HFFc6 (cell line): ENCODE data around the gene ZNF582. TPM values are rescaled to one million over a fixed set of nuclear protein-coding genes. Genes with fewer than 3 reads are reported as not detected.

Source experiments
- DNase-seq: peaks from one replicate; pipeline ENCODE4 v3.0.0-alpha.2; 2018
- H3K27ac Mint-ChIP-seq: 2 replicates; pipeline ENCODE4 v1.8.0; 2020; ENCODE audit warnings: mild to moderate bottlenecking, mixed read lengths
- H3K27me3 Mint-ChIP-seq: 2 replicates; pipeline ENCODE4 v1.8.0; 2021; ENCODE audit warnings: mild to moderate bottlenecking, moderate library complexity, mixed read lengths; ENCODE audit not compliant: insufficient read depth
- H3K36me3 Mint-ChIP-seq: 2 replicates; pipeline ENCODE4 v1.8.0; 2021; ENCODE audit warnings: low read depth, mixed read lengths
- H3K4me1 Mint-ChIP-seq: 2 replicates; pipeline ENCODE4 v1.8.0; 2020; ENCODE audit warnings: low read depth, mixed read lengths
- H3K4me3 Mint-ChIP-seq: 2 replicates; pipeline ENCODE4 v1.8.0; 2020; ENCODE audit warnings: mild to moderate bottlenecking, moderate library complexity, mixed read lengths
- H3K9me3 Mint-ChIP-seq: 2 replicates; pipeline ENCODE4 v1.8.0; 2020; ENCODE audit warnings: mild to moderate bottlenecking, mixed read lengths
- CTCF ChIP-seq: fragments of 200-600 bp; sonication (generic); IDR thresholded peaks from 2 replicates; pipeline ENCODE4 v1.5.0; 2021; ENCODE audit warnings: antibody characterized with exemption, mild to moderate bottlenecking
- long read RNA-seq: library from polyadenylated mRNA; unstranded; transcript quantifications from one replicate; pipeline ENCODE4 v2.0.0, GENCODE V29; 2019
- total RNA-seq, 6 experiments: library from RNA; stranded (reverse); fragmentation: NEBNext Ultra II Directional; extraction: Animal tissue kit (Norgen Biotek cat#: 25700); gene quantifications; 2 replicates in 1 of 6; 3 replicates in 5 of 6; pipeline ENCODE4 v1.2.3, GENCODE V29; 2021

ZNF582 gene
- 1 to 10 TPM in 3 of 6 experiments, under 1 TPM in 3; 0.37 to 1.2 (median 0.81) TPM for total RNA-seq
- long read RNA-seq, partial matches to known transcripts = 0 of 2 reads
- long read RNA-seq, other reads (novel, unspliced or antisense) = 2 of 2 reads

GRCh38 chr19:56393119-56394012 lies at the start of gene ZNF582:
ZNF582 (minus strand) TSS chr19:56393534; CDS start chr19:56391752, 1,782 bp downstream.
- DNase-seq = peak; percentile 63
- Mint-ChIP-seq H3K27ac (peak within 1 kb of the TSS; percentile 86), H3K36me3 (peaks cover 31% of the 10 kb centered on the region), H3K9me3 (peaks cover 58% of the 10 kb centered on the region), H3K4me1 (peaks cover 5% of the 10 kb centered on the region), H3K27me3 (peaks cover 4% of the 10 kb centered on the region; the same call in 1 of the 2 replicates), H3K4me3 (peak within 1 kb of the TSS; percentile 91)
- TF ChIP-seq CTCF = peak; percentile 63; the same call in 1 of the 2 replicates

- no peak for TF ChIP-seq CTCF
- Mint-ChIP-seq H3K4me1 (no peaks in the 10 kb centered on the region), H3K9me3 (peaks cover 74% of the 10 kb centered on the region), H3K4me3 (no peak overlapping the region), H3K27ac (no peak overlapping the region), H3K36me3 (peaks cover 50% of the 10 kb centered on the region), H3K27me3 (no peaks in the 10 kb centered on the region)
- no peak for DNase-seq
Observed at GRCh38 chr19:56441206-56441792, 48.0 kb upstream of the ZNF582 start.

- Mint-ChIP-seq H3K27me3 (no peaks in the 10 kb centered on the region; the same call in 1 of the 2 replicates), H3K9me3 (peaks cover 97% of the 10 kb centered on the region), H3K4me3 (no peak overlapping the region), H3K27ac (no peak overlapping the region), H3K36me3 (peaks cover 85% of the 10 kb centered on the region), H3K4me1 (no peaks in the 10 kb centered on the region)
- TF ChIP-seq CTCF = no peak
- no peak for DNase-seq
Observed at GRCh38 chr19:56423985-56424353, 30.6 kb upstream of the ZNF582 start.

DNA sequence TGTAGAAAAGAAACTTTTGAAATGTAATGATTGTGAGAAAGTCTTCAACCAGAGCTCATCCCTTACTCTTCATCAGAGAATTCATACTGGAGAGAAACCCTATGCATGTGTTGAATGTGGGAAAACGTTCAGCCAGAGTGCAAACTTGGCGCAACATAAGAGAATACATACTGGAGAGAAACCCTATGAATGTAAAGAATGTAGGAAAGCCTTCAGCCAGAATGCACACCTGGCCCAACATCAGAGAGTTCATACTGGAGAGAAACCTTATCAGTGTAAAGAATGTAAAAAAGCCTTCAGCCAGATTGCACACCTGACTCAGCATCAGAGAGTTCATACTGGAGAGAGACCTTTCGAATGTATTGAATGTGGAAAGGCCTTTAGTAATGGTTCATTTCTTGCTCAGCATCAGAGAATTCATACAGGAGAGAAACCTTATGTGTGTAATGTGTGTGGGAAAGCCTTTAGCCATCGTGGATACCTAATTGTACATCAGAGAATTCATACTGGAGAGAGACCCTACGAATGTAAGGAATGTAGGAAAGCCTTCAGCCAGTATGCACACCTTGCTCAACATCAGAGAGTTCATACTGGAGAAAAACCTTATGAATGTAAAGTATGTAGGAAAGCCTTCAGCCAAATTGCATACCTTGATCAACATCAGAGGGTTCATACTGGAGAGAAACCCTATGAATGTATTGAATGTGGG lies 30.1 kb upstream of the ZNF582 start:
- no peaks in the 10 kb centered on the region for H3K4me1 Mint-ChIP-seq

More for the DNA sequence above, 30.1 kb upstream of the ZNF582 start:
- peaks cover 90% of the 10 kb centered on the region for H3K36me3 Mint-ChIP-seq
- DNase-seq = no peak
- H3K9me3 Mint-ChIP-seq = peaks cover 100% of the 10 kb centered on the region
- no peak overlapping the region for H3K27ac Mint-ChIP-seq
- H3K4me3 Mint-ChIP-seq = no peak overlapping the region
- no peaks in the 10 kb centered on the region; the same call in 1 of the 2 replicates for H3K27me3 Mint-ChIP-seq
- no peak for TF ChIP-seq CTCF
